ENCODE results near the gene LRWD1. TPM values are rescaled to one million over a fixed set of nuclear protein-coding genes. Genes with fewer than 3 reads are reported as not detected.

Gene LRWD1
- total RNA-seq, 1 donor from 2014 or later: 23.5 TPM

- H3K27me3 Mint-ChIP-seq: no peaks in the 10 kb centered on the region
- DNase-seq (ENCODE audit: extremely low spot score, unreplicated experiment): no peak
- no peak overlapping the region for H3K4me3 Mint-ChIP-seq
- H3K36me3 Mint-ChIP-seq: no peaks in the 10 kb centered on the region
- no peak overlapping the region for H3K27ac Mint-ChIP-seq
- peaks cover 4% of the 10 kb centered on the region for H3K4me1 Mint-ChIP-seq (ENCODE audit: unreplicated experiment)
- H3K9me3 Mint-ChIP-seq: no peaks in the 10 kb centered on the region
- no peak for TF ChIP-seq CTCF (conservative IDR thresholded peaks at IDR 0.05)
Measured at GRCh38 chr7:102427019-102427405, 37.8 kb upstream of the LRWD1 start.

- peaks cover 6% of the 10 kb centered on the region for H3K4me1 Mint-ChIP-seq (ENCODE audit: unreplicated experiment)
- DNase-seq (ENCODE audit: extremely low spot score, unreplicated experiment): no peak
- H3K27me3 Mint-ChIP-seq: no peaks in the 10 kb centered on the region
- no peak overlapping the region for H3K4me3 Mint-ChIP-seq
- H3K9me3 Mint-ChIP-seq: no peaks in the 10 kb centered on the region
- no peaks in the 10 kb centered on the region for H3K36me3 Mint-ChIP-seq
- no peak overlapping the region for H3K27ac Mint-ChIP-seq
- no peak for TF ChIP-seq CTCF (conservative IDR thresholded peaks at IDR 0.05)
Measured at GRCh38 chr7:102429141-102429899, 35.5 kb upstream of the LRWD1 start.

- peak overlapping the region; percentile 84 for H3K4me3 Mint-ChIP-seq
- H3K27me3 Mint-ChIP-seq: no peaks in the 10 kb centered on the region
- H3K4me1 Mint-ChIP-seq (ENCODE audit: unreplicated experiment): peaks cover 11% of the 10 kb centered on the region
- peak overlapping the region; percentile 81 for H3K27ac Mint-ChIP-seq
- TF ChIP-seq CTCF (conservative IDR thresholded peaks at IDR 0.05): no peak
- no peak for DNase-seq (ENCODE audit: extremely low spot score, unreplicated experiment)
- H3K9me3 Mint-ChIP-seq: no peaks in the 10 kb centered on the region
- H3K36me3 Mint-ChIP-seq: no peaks in the 10 kb centered on the region
Measured at GRCh38 chr7:102431617-102432298, 33.0 kb upstream of the LRWD1 start.

GRCh38 chr7:102432442-102433218 is 32.2 kb upstream of the LRWD1 start:
- no peak for TF ChIP-seq CTCF (conservative IDR thresholded peaks at IDR 0.05)
- peak overlapping the region; percentile 86 for H3K27ac Mint-ChIP-seq

GRCh38 chr7:102433219-102434038 is 31.4 kb upstream of the LRWD1 start, which contains the start of gene ORAI2:
ORAI2 (plus strand) TSS chr7:102433575; CDS start chr7:102438957, 5,382 bp downstream.
- no peaks in the 10 kb centered on the region for H3K27me3 Mint-ChIP-seq
- peak within 1 kb of the TSS; percentile 90 for H3K4me3 Mint-ChIP-seq
- TF ChIP-seq CTCF (conservative IDR thresholded peaks at IDR 0.05): no peak
- H3K4me1 Mint-ChIP-seq (ENCODE audit: unreplicated experiment): peaks cover 11% of the 10 kb centered on the region
- no peaks in the 10 kb centered on the region for H3K9me3 Mint-ChIP-seq
- no peaks in the 10 kb centered on the region for H3K36me3 Mint-ChIP-seq
- DNase-seq (ENCODE audit: extremely low spot score, unreplicated experiment): peak; percentile 86
- H3K27ac Mint-ChIP-seq: peak within 1 kb of the TSS; percentile 90

More at GRCh38 chr7:102432442-102433218, 32.2 kb upstream of the LRWD1 start:
- no peak for DNase-seq (ENCODE audit: extremely low spot score, unreplicated experiment)
- H3K36me3 Mint-ChIP-seq: no peaks in the 10 kb centered on the region
- H3K4me1 Mint-ChIP-seq (ENCODE audit: unreplicated experiment): peaks cover 11% of the 10 kb centered on the region
- no peaks in the 10 kb centered on the region for H3K9me3 Mint-ChIP-seq
- H3K27me3 Mint-ChIP-seq: no peaks in the 10 kb centered on the region
- peak overlapping the region; percentile 84 for H3K4me3 Mint-ChIP-seq

All from type B pancreatic cell (in vitro differentiated cells).